Measurements from ENCODE around the gene CACNA2D2. TPM values are rescaled to one million over a fixed set of nuclear protein-coding genes. Genes with fewer than 3 reads are reported as not detected.

CACNA2D2 gene
- total and polyA plus RNA-seq, 2 of the 13 experiments (the other 11 are each of a cell fraction or from before 2014, with no cell fraction given) = not detected

GRCh38 chr3:50472958-50473357, 30.5 kb downstream of the CACNA2D2 start:
- DNase-seq (ENCODE audit: low spot score) (no peak), ATAC-seq (no peak), FAIRE-seq (no peak)
- no peaks in the 10 kb centered on the region for H3K79me2 ChIP-seq (ENCODE audit: insufficient read depth, low read length)
- H3K36me3 ChIP-seq (replicated peaks in 1 of 2; ENCODE audit: control insufficient read depth in 1 of 2, insufficient read depth in 2 of 2, low read length in 2 of 2) = no peaks in the 10 kb centered on the region
- peaks cover 14 to 40% of the 10 kb centered on the region in 2 experiments; a peak in 3 of 5 replicates for H3K27me3 ChIP-seq (ENCODE audit: control insufficient read depth in 1 of 2, insufficient read depth in 2 of 2, low read length in 2 of 2)
- no peaks in the 10 kb centered on the region for H3K9me3 ChIP-seq (ENCODE audit: low read length)
- no peak overlapping the region for H3K27ac ChIP-seq (ENCODE audit: extremely low read length, insufficient read depth, low read length)
- in situ Hi-C loops (cut with HindIII; ENCODE audit: extremely low pct_ligation_motif_present, low pct_unique_long_range_greater_than_20kb) = no loop called here
- WGBS (ENCODE audit: low lambda C conversion rate) = 8% methylated on average over 6 of the region's 6 CpGs
- TF ChIP-seq STAT6 (CRISPR knock-in tag; IDR thresholded peaks at IDR 0.05; ENCODE audit: borderline replicate concordance) = no peak
- TF ChIP-seq NAIF1 (CRISPR knock-in tag; IDR thresholded peaks at IDR 0.05; ENCODE audit: borderline replicate concordance) = no peak
- no peak for TF ChIP-seq SIN3A (IDR thresholded peaks at IDR 0.05; ENCODE audit: borderline replicate concordance, low read depth, low read length)
- no peak for TF ChIP-seq ZNF224 (CRISPR knock-in tag; IDR thresholded peaks at IDR 0.05)
- TF ChIP-seq ATF2 (CRISPR knock-in tag; IDR thresholded peaks at IDR 0.05) = no peak
- no peak for TF ChIP-seq TP53 (CRISPR knock-in tag; conservative IDR thresholded peaks at IDR 0.05)
- TF ChIP-seq ZNF460 (CRISPR knock-in tag; IDR thresholded peaks at IDR 0.05; ENCODE audit: borderline replicate concordance) = no peak
- no peak for TF ChIP-seq POLR2A (IDR thresholded peaks at IDR 0.05; ENCODE audit: insufficient read depth in 1 of 2, low read depth in 2 of 2, low read length in 2 of 2)
- TF ChIP-seq ZNF281 (CRISPR knock-in tag; IDR thresholded peaks at IDR 0.05; ENCODE audit: borderline replicate concordance) = no peak
- TF ChIP-seq GATA4 (IDR thresholded peaks at IDR 0.05; ENCODE audit: borderline replicate concordance, low read depth) = no peak
- TF ChIP-seq ZNF33A (CRISPR knock-in tag; IDR thresholded peaks at IDR 0.05; ENCODE audit: borderline replicate concordance) = no peak
- CTCF ChIA-PET (ENCODE audit: low intra/inter-chr PET ratio, low total read pairs) = no interaction called here
- H4K20me1 ChIP-seq (ENCODE audit: insufficient read depth, low read length) = no peaks in the 10 kb centered on the region; the same call in 1 of the 2 replicates
- H2AFZ ChIP-seq (ENCODE audit: low read length) = no peak overlapping the region
- H3K4me1 ChIP-seq (ENCODE audit: insufficient read depth, low read length) = no peaks in the 10 kb centered on the region
- H3K4me2 ChIP-seq (ENCODE audit: low read depth, low read length) = no peak overlapping the region
- H3K4me3 ChIP-seq (replicated peaks in 1 of 3; ENCODE audit: insufficient read depth in 1 of 3, low read depth in 2 of 3, low read length in 3 of 3) = no peak overlapping the region
- POLR2A ChIA-PET = no interaction called here
- intact Hi-C loops (cut with micrococcal nuclease; ENCODE audit: unreplicated experiment) = no loop called here
- no peak overlapping the region for H3K9ac ChIP-seq (ENCODE audit: insufficient read depth, low read depth, low read length)
- BruUV-seq (replicated peaks) = no TSS peak

Measured in HepG2 (cell line).